Activated naive CD4-positive, alpha-beta T cell treated with anti-CD3 and anti-CD28 coated beads, Interleukin-2, amount 50 U/mL, for 24 hours (primary cell): Measurements from ENCODE around the gene TRIO.
"Not testable (repeated sequence)": the region's sequence is repeated elsewhere in the genome, so short reads cannot be mapped to it uniquely, and the experiment has no call there.

Experiments used
- H3K27ac Mint-ChIP-seq: one replicate; pipeline ENCODE4 v1.8.0; 2021; ENCODE audit warnings: mild to moderate bottlenecking, mixed read lengths
- H3K27me3 Mint-ChIP-seq: one replicate; pipeline ENCODE4 v1.8.0; 2021; ENCODE audit warnings: mixed read lengths
- H3K36me3 Mint-ChIP-seq: one replicate; pipeline ENCODE4 v1.8.0; 2021; ENCODE audit warnings: mixed read lengths
- H3K4me1 Mint-ChIP-seq: one replicate; pipeline ENCODE4 v1.8.0; 2021; ENCODE audit warnings: mixed read lengths
- H3K4me3 Mint-ChIP-seq: one replicate; pipeline ENCODE4 v1.8.0; 2021; ENCODE audit warnings: mild to moderate bottlenecking, mixed read lengths
- H3K9me3 Mint-ChIP-seq: one replicate; pipeline ENCODE4 v1.8.0; 2021; ENCODE audit warnings: mixed read lengths

Gene TRIO

GRCh38 chr5:14528115-14528514 is 385.0 kb downstream of the TRIO start:
- Mint-ChIP-seq H3K27ac (no peak overlapping the region), H3K4me3 (no peak overlapping the region), H3K4me1 (no peaks in the 10 kb centered on the region), H3K36me3 (no peaks in the 10 kb centered on the region), H3K9me3 (no peaks in the 10 kb centered on the region), H3K27me3 (no peaks in the 10 kb centered on the region)

GRCh38 chr5:14528926-14529325 is 385.8 kb downstream of the TRIO start:
- Mint-ChIP-seq H3K9me3 (no peaks in the 10 kb centered on the region), H3K27me3 (no peaks in the 10 kb centered on the region), H3K36me3 (no peaks in the 10 kb centered on the region), H3K27ac (no peak overlapping the region), H3K4me1 (no peaks in the 10 kb centered on the region), H3K4me3 (no peak overlapping the region)

- H3K27me3 Mint-ChIP-seq, result no peaks in the 10 kb centered on the region
- no peaks in the 10 kb centered on the region for H3K36me3 Mint-ChIP-seq
- no peaks in the 10 kb centered on the region for H3K9me3 Mint-ChIP-seq
- no peak overlapping the region for H3K27ac Mint-ChIP-seq
- no peak overlapping the region for H3K4me3 Mint-ChIP-seq
- H3K4me1 Mint-ChIP-seq, result no peaks in the 10 kb centered on the region
These were observed 388.5 kb downstream of the TRIO start for GRCh38 chr5:14531668-14532067.

GRCh38 chr5:14532180-14532579 is 389.0 kb downstream of the TRIO start:
- no peaks in the 10 kb centered on the region for H3K4me1 Mint-ChIP-seq
- H3K27me3 Mint-ChIP-seq, result no peaks in the 10 kb centered on the region
- no peaks in the 10 kb centered on the region for H3K36me3 Mint-ChIP-seq
- no peak overlapping the region for H3K27ac Mint-ChIP-seq
- no peaks in the 10 kb centered on the region for H3K9me3 Mint-ChIP-seq
- no peak overlapping the region for H3K4me3 Mint-ChIP-seq

- Mint-ChIP-seq H3K27me3 (no peaks in the 10 kb centered on the region), H3K27ac (no peak overlapping the region), H3K4me1 (no peaks in the 10 kb centered on the region), H3K9me3 (no peaks in the 10 kb centered on the region), H3K36me3 (no peaks in the 10 kb centered on the region), H3K4me3 (no peak overlapping the region)
These were observed 391.6 kb downstream of the TRIO start for GRCh38 chr5:14534773-14535172.

- H3K4me1 Mint-ChIP-seq, result peaks cover 5% of the 10 kb centered on the region
- H3K36me3 Mint-ChIP-seq, result peaks cover 6% of the 10 kb centered on the region
- H3K27ac Mint-ChIP-seq, result no peak overlapping the region
- H3K27me3 Mint-ChIP-seq, result peaks cover 2% of the 10 kb centered on the region
- H3K4me3 Mint-ChIP-seq, result no peak overlapping the region
- peaks cover 6% of the 10 kb centered on the region for H3K9me3 Mint-ChIP-seq
These were observed 402.2 kb downstream of the TRIO start for GRCh38 chr5:14545308-14545707.

- H3K4me3 Mint-ChIP-seq, result no peak overlapping the region
- peaks cover 2% of the 10 kb centered on the region for H3K27me3 Mint-ChIP-seq
- H3K4me1 Mint-ChIP-seq, result peaks cover 5% of the 10 kb centered on the region
- peaks cover 6% of the 10 kb centered on the region for H3K9me3 Mint-ChIP-seq
- no peak overlapping the region for H3K27ac Mint-ChIP-seq
- H3K36me3 Mint-ChIP-seq, result peaks cover 6% of the 10 kb centered on the region
These were observed 402.7 kb downstream of the TRIO start for GRCh38 chr5:14545862-14546261.

GRCh38 chr5:14547666-14548065 is 404.5 kb downstream of the TRIO start:
- Mint-ChIP-seq H3K36me3 (no peaks in the 10 kb centered on the region), H3K27ac (no peak overlapping the region), H3K4me3 (no peak overlapping the region), H3K4me1 (peaks cover 5% of the 10 kb centered on the region), H3K27me3 (peaks cover 2% of the 10 kb centered on the region), H3K9me3 (no peaks in the 10 kb centered on the region)

- Mint-ChIP-seq H3K4me1 (peaks cover 5% of the 10 kb centered on the region), H3K27me3 (no peaks in the 10 kb centered on the region), H3K9me3 (no peaks in the 10 kb centered on the region), H3K36me3 (no peaks in the 10 kb centered on the region), H3K4me3 (no peak overlapping the region), H3K27ac (no peak overlapping the region)
These were observed 408.1 kb downstream of the TRIO start for GRCh38 chr5:14551211-14551610.

GRCh38 chr5:14552017-14552416 is 408.9 kb downstream of the TRIO start:
- Mint-ChIP-seq H3K4me1 (peaks cover 5% of the 10 kb centered on the region), H3K27me3 (no peaks in the 10 kb centered on the region), H3K4me3 (no peak overlapping the region), H3K9me3 (no peaks in the 10 kb centered on the region), H3K36me3 (no peaks in the 10 kb centered on the region), H3K27ac (no peak overlapping the region)

GRCh38 chr5:14554288-14554687 is 411.1 kb downstream of the TRIO start:
- not testable (repeated sequence) for H3K27me3 Mint-ChIP-seq, H3K4me1 Mint-ChIP-seq, H3K9me3 Mint-ChIP-seq

GRCh38 chr5:14556015-14556414 is 412.9 kb downstream of the TRIO start:
- H3K27me3 Mint-ChIP-seq, result no peaks in the 10 kb centered on the region
- H3K27ac Mint-ChIP-seq, result no peak overlapping the region
- peaks cover 18% of the 10 kb centered on the region for H3K4me1 Mint-ChIP-seq
- H3K36me3 Mint-ChIP-seq, result no peaks in the 10 kb centered on the region
- H3K9me3 Mint-ChIP-seq, result no peaks in the 10 kb centered on the region
- H3K4me3 Mint-ChIP-seq, result no peak overlapping the region

More at GRCh38 chr5:14554288-14554687, 411.1 kb downstream of the TRIO start:
- H3K36me3 Mint-ChIP-seq, H3K27ac Mint-ChIP-seq, H3K4me3 Mint-ChIP-seq: not testable (repeated sequence)

GRCh38 chr5:14557203-14557770 is 414.1 kb downstream of the TRIO start:
- H3K9me3 Mint-ChIP-seq, result no peaks in the 10 kb centered on the region
- H3K4me3 Mint-ChIP-seq, result no peak overlapping the region
- H3K27ac Mint-ChIP-seq, result no peak overlapping the region
- no peaks in the 10 kb centered on the region for H3K36me3 Mint-ChIP-seq
- no peaks in the 10 kb centered on the region for H3K27me3 Mint-ChIP-seq
- H3K4me1 Mint-ChIP-seq, result peaks cover 18% of the 10 kb centered on the region

- H3K9me3 Mint-ChIP-seq, result no peaks in the 10 kb centered on the region
- H3K4me3 Mint-ChIP-seq, result no peak overlapping the region
- peaks cover 18% of the 10 kb centered on the region for H3K4me1 Mint-ChIP-seq
- no peak overlapping the region for H3K27ac Mint-ChIP-seq
- no peaks in the 10 kb centered on the region for H3K27me3 Mint-ChIP-seq
- no peaks in the 10 kb centered on the region for H3K36me3 Mint-ChIP-seq
These were observed 414.8 kb downstream of the TRIO start for GRCh38 chr5:14557791-14558415.
